Measurements from ENCODE around the gene MPPED1. TPM values are rescaled to one million over a fixed set of nuclear protein-coding genes. Genes with fewer than 3 reads are reported as not detected.

MPPED1 gene
- polyA plus RNA-seq, 1 of the 3 experiments (the other 2 are of a cell fraction) = 0.03 TPM

DNA sequence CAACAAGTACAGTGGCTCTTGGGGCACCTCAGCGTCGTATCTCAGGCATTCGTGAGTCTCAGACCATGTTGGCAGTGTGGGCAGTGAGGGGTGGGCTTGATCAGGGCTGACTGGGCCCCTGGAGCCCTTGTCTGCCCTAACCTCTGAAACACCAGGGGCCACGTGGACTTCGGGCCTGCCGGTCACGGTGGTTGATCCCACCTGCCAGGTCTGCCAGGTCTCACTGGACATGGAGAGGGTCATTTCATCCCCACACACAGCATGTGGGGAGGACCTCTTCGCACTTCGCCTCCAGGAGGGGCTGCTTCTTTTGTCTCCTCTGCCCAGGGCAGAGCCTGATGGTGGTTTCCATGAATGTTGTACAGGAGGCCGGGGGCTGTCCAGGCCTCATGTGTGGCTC is 77.1 kb downstream of the MPPED1 start:
- no peaks in the 10 kb centered on the region for H3K27me3 ChIP-seq (ENCODE audit: insufficient read depth)
- DNase-seq = no peak
- WGBS (ENCODE audit: low lambda C conversion rate) = no CpG with 5 or more reads among the region's 10 CpGs
- H3K4me1 ChIP-seq (ENCODE audit: control insufficient read depth in 1 of 2, insufficient read depth in 2 of 2, low read depth in 1 of 2, low read length in 1 of 2) = peaks cover 0 to 3% of the 10 kb centered on the region in 2 experiments; a peak in 1 of 4 replicates
- H3K4me3 ChIP-seq (ENCODE audit: low read depth in 2 of 2, low read length in 1 of 2) = no peak overlapping the region
- no peaks in the 10 kb centered on the region for H3K36me3 ChIP-seq (replicated peaks in 1 of 2; ENCODE audit: control insufficient read depth in 1 of 2, insufficient read depth in 2 of 2, low read length in 1 of 2)
- H3K9ac ChIP-seq = no peak overlapping the region
- TF ChIP-seq IRF3 (IDR thresholded peaks at IDR 0.05; ENCODE audit: low read depth, low read length) (no peak), TEAD4 (IDR thresholded peaks at IDR 0.05; ENCODE audit: borderline replicate concordance, insufficient read depth) (no peak), RCOR1 (IDR thresholded peaks at IDR 0.05; ENCODE audit: low read length) (no peak), EP300 (IDR thresholded peaks at IDR 0.05; ENCODE audit: borderline replicate concordance in 1 of 2, low read depth in 1 of 2, low read length in 1 of 2) (no peak), JUND (IDR thresholded peaks at IDR 0.05) (no peak), POLR2AphosphoS5 (IDR thresholded peaks at IDR 0.05; ENCODE audit: low read depth, low read length) (no peak), SMC3 (IDR thresholded peaks at IDR 0.05; ENCODE audit: low read depth, low read length) (no peak), ELF1 (IDR thresholded peaks at IDR 0.05) (no peak), MXI1 (IDR thresholded peaks at IDR 0.05; ENCODE audit: low read depth, low read length) (no peak), RAD21 (IDR thresholded peaks at IDR 0.05; ENCODE audit: low read length) (no peak), TCF12 (IDR thresholded peaks at IDR 0.05) (no peak), EZH2phosphoT487 (IDR thresholded peaks at IDR 0.05; ENCODE audit: borderline replicate concordance, low read depth) (no peak), TAF1 (IDR thresholded peaks at IDR 0.05; ENCODE audit: borderline replicate concordance, low read depth, low read length) (no peak), FOXM1 (IDR thresholded peaks at IDR 0.05; ENCODE audit: low read depth) (no peak), CHD2 (IDR thresholded peaks at IDR 0.05; ENCODE audit: low read length, partially characterized antibody) (no peak)
- TF ChIP-seq, protein P1, sequence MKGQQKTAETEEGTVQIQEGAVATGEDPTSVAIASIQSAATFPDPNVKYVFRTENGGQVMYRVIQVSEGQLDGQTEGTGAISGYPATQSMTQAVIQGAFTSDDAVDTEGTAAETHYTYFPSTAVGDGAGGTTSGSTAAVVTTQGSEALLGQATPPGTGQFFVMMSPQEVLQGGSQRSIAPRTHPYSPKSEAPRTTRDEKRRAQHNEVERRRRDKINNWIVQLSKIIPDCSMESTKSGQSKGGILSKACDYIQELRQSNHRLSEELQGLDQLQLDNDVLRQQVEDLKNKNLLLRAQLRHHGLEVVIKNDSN (IDR thresholded peaks at IDR 0.05; ENCODE audit: borderline replicate concordance, low read depth) = no peak
- H3K27ac ChIP-seq (ENCODE audit: low read depth in 2 of 2, low read length in 1 of 2) = no peak overlapping the region
- no peaks in the 10 kb centered on the region for H4K20me1 ChIP-seq (ENCODE audit: insufficient read depth)
- no peak overlapping the region for H2AFZ ChIP-seq (ENCODE audit: low read depth)
- H3K9me3 ChIP-seq = no peaks in the 10 kb centered on the region
- H3F3A ChIP-seq (replicated peaks; ENCODE audit: insufficient read depth) = no peaks in the 10 kb centered on the region
- no peak overlapping the region for H3K4me2 ChIP-seq
- no peaks in the 10 kb centered on the region for H3K9me2 ChIP-seq
- POLR2A ChIA-PET = no interaction called here
- CTCF ChIA-PET = interaction anchor here (0.6 kb wide), 1 partner anchor 1380 kb away, joined by 3 read pairs; no protein-coding TSS in a partner anchor
- no peaks in the 10 kb centered on the region for H3K79me2 ChIP-seq (ENCODE audit: insufficient read depth)

GRCh38 chr22:43490311-43490710 is 78.5 kb downstream of the MPPED1 start:
- Histone ChIP-seq H3K9me2 (no peaks in the 10 kb centered on the region), H3K36me3 (replicated peaks in 1 of 2; ENCODE audit: control insufficient read depth in 1 of 2, insufficient read depth in 2 of 2, low read length in 1 of 2) (no peaks in the 10 kb centered on the region), H3K4me2 (no peak overlapping the region), H3K27ac (ENCODE audit: low read depth in 2 of 2, low read length in 1 of 2) (no peak overlapping the region), H3F3A (replicated peaks; ENCODE audit: insufficient read depth) (no peaks in the 10 kb centered on the region), H3K79me2 (ENCODE audit: insufficient read depth) (no peaks in the 10 kb centered on the region), H4K20me1 (ENCODE audit: insufficient read depth) (no peaks in the 10 kb centered on the region), H3K9me3 (no peaks in the 10 kb centered on the region), H3K9ac (no peak overlapping the region), H3K27me3 (ENCODE audit: insufficient read depth) (no peaks in the 10 kb centered on the region), H3K4me3 (ENCODE audit: low read depth in 2 of 2, low read length in 1 of 2) (no peak overlapping the region), H2AFZ (ENCODE audit: low read depth) (no peak overlapping the region), H3K4me1 (ENCODE audit: control insufficient read depth in 1 of 2, insufficient read depth in 2 of 2, low read depth in 1 of 2, low read length in 1 of 2) (peaks cover 0 to 3% of the 10 kb centered on the region in 2 experiments; a peak in 1 of 4 replicates)
- POLR2A ChIA-PET = no interaction called here
- WGBS (ENCODE audit: low lambda C conversion rate) = 50% methylated on average over 2 of the region's 7 CpGs
- DNase-seq = no peak
- CTCF ChIA-PET = no interaction called here
- TF ChIP-seq RCOR1 (IDR thresholded peaks at IDR 0.05; ENCODE audit: low read length) (no peak), RFX5 (IDR thresholded peaks at IDR 0.05; ENCODE audit: low read length) (no peak), JUND (IDR thresholded peaks at IDR 0.05) (no peak), GATA2 (CRISPR knock-in tag; IDR thresholded peaks at IDR 0.05) (no peak), NRF1 (IDR thresholded peaks at IDR 0.05; ENCODE audit: low read depth, low read length) (no peak), CHD2 (IDR thresholded peaks at IDR 0.05; ENCODE audit: low read length, partially characterized antibody) (no peak), YY1 (IDR thresholded peaks at IDR 0.05; ENCODE audit: low read depth) (no peak), MXI1 (IDR thresholded peaks at IDR 0.05; ENCODE audit: low read depth, low read length) (no peak), GABPA (IDR thresholded peaks at IDR 0.05; ENCODE audit: low read depth) (no peak), FOXJ3 (CRISPR knock-in tag; IDR thresholded peaks at IDR 0.05) (no peak)
